CD14-positive monocyte (primary cell): ENCODE measurements around the gene ZBTB37. TPM values are rescaled to one million over a fixed set of nuclear protein-coding genes. Genes with fewer than 3 reads are reported as not detected.
"Not testable (repeated sequence)": the region's sequence is repeated elsewhere in the genome, so short reads cannot be mapped to it uniquely, and the experiment has no call there.

Source experiments
- DNase-seq, 3 donors: peaks; one replicate each; pipeline ENCODE4 v3.0.0-alpha.2; 2011 to 2022
- H2AFZ ChIP-seq: 2 replicates; pipeline ENCODE4 v1.6.0; 2012; ENCODE audit warnings: mild to moderate bottlenecking, low read depth, low read length, inconsistent platforms; ENCODE audit not compliant: insufficient read depth, poor library complexity, severe bottlenecking
- H3K27ac ChIP-seq, 2 donors: 1 replicate in 1 of 2; 2 replicates in 1 of 2; pipeline ENCODE4 v1.5.1; 2012 to 2013; ENCODE audit warnings: low read length in 2 of 2, control low read depth in 1 of 2, inconsistent platforms in 1 of 2, low read depth in 1 of 2, mild to moderate bottlenecking in 1 of 2
- H3K27me3 ChIP-seq, 2 donors: one replicate each; pipeline versions ENCODE4 v1.6.0 to v1.6.1; 2011 to 2013; ENCODE audit warnings: low read length in 2 of 2; ENCODE audit not compliant: control insufficient read depth in 2 of 2, insufficient read depth in 2 of 2
- H3K36me3 ChIP-seq, 2 donors: replicated peaks in 1 of 2; 1 replicate in 1 of 2; 2 replicates in 1 of 2; pipeline versions ENCODE4 v1.5.1 to v1.6.1; 2012 to 2013; ENCODE audit warnings: low read length in 2 of 2, control low read depth in 1 of 2, inconsistent platforms in 1 of 2, mild to moderate bottlenecking in 1 of 2; ENCODE audit not compliant: insufficient read depth in 2 of 2, control insufficient read depth in 1 of 2
- H3K4me1 ChIP-seq, 2 donors: 1 replicate in 1 of 2; 2 replicates in 1 of 2; pipeline versions ENCODE4 v1.5.1 to v1.6.1; 2012 to 2013; ENCODE audit warnings: low read length in 2 of 2, control low read depth in 1 of 2, inconsistent platforms in 1 of 2, mild to moderate bottlenecking in 1 of 2, moderate library complexity in 1 of 2; ENCODE audit not compliant: insufficient read depth in 2 of 2, control insufficient read depth in 1 of 2
- H3K4me2 ChIP-seq: replicated peaks from 2 replicates; pipeline ENCODE3; 2012; ENCODE audit warnings: low read length, moderate library complexity, mild to moderate bottlenecking; ENCODE audit not compliant: poor library complexity, severe bottlenecking; ENCODE audit errors: extremely low read depth
- H3K4me3 ChIP-seq, 3 experiments: fragments of 200-600 bp in 1 of 3; sonication (generic) in 1 of 3; replicated peaks in 1 of 3; 1 replicate in 2 of 3; 2 replicates in 1 of 3; pipeline ENCODE4 v1.5.1; 2011 to 2013; ENCODE audit warnings: low read length in 3 of 3, mild to moderate bottlenecking in 3 of 3, control low read depth in 2 of 3, low read depth in 2 of 3, inconsistent platforms in 1 of 3, moderate library complexity in 1 of 3
- H3K79me2 ChIP-seq: 2 replicates; pipeline ENCODE4 v1.6.0; 2012; ENCODE audit warnings: mild to moderate bottlenecking, control low read depth, inconsistent platforms, low read length, moderate library complexity; ENCODE audit not compliant: insufficient read depth
- H3K9ac ChIP-seq: 2 replicates; pipeline ENCODE4 v1.6.0; 2017; ENCODE audit warnings: low read length, mild to moderate bottlenecking; ENCODE audit not compliant: insufficient read depth, poor library complexity, severe bottlenecking
- H3K9me3 ChIP-seq, 2 donors: replicated peaks in 1 of 2; 1 replicate in 1 of 2; 2 replicates in 1 of 2; pipeline versions ENCODE4 v1.5.1 to v1.6.1; 2012 to 2013; ENCODE audit warnings: low read length in 2 of 2, control low read depth in 1 of 2; ENCODE audit not compliant: control insufficient read depth in 1 of 2, insufficient read depth in 1 of 2
- H4K20me1 ChIP-seq: 2 replicates; pipeline ENCODE4 v1.6.0; 2012; ENCODE audit warnings: mild to moderate bottlenecking, low read length, control low read depth, moderate library complexity; ENCODE audit not compliant: insufficient read depth
- H3K27ac Mint-ChIP-seq, 7 donors: one replicate each; pipeline ENCODE4 v1.8.0; 2020; ENCODE audit warnings: mild to moderate bottlenecking in 7 of 7, mixed read lengths in 7 of 7, moderate library complexity in 6 of 7, inconsistent platforms in 2 of 7
- H3K27me3 Mint-ChIP-seq, 3 donors: one replicate each; pipeline ENCODE4 v1.8.0; 2021 to 2022; ENCODE audit warnings: low read depth in 3 of 3, mild to moderate bottlenecking in 3 of 3, mixed read lengths in 3 of 3, moderate library complexity in 3 of 3, inconsistent platforms in 1 of 3
- H3K36me3 Mint-ChIP-seq, 2 donors: one replicate each; pipeline ENCODE4 v1.8.0; 2020; ENCODE audit warnings: mixed read lengths in 2 of 2, inconsistent platforms in 1 of 2, mild to moderate bottlenecking in 1 of 2
- H3K4me1 Mint-ChIP-seq: one replicate; pipeline ENCODE4 v1.8.0; 2020; ENCODE audit warnings: mild to moderate bottlenecking, mixed read lengths
- H3K4me3 Mint-ChIP-seq, 2 donors: one replicate each; pipeline ENCODE4 v1.8.0; 2020; ENCODE audit warnings: mild to moderate bottlenecking in 2 of 2, mixed read lengths in 2 of 2, moderate library complexity in 1 of 2
- H3K9me3 Mint-ChIP-seq, 7 donors: one replicate each; pipeline ENCODE4 v1.8.0; 2020 to 2022; ENCODE audit warnings: mixed read lengths in 7 of 7, mild to moderate bottlenecking in 6 of 7, moderate library complexity in 6 of 7, inconsistent platforms in 2 of 7
- CTCF ChIP-seq: fragments of 200-600 bp; IDR thresholded peaks from one replicate; pipeline ENCODE4 v1.8.0; 2022; ENCODE audit warnings: antibody characterized with exemption, mild to moderate bottlenecking
- whole genome bisulfite sequencing: methylation state at CpG from one replicate; pipeline ENCODE4 v1.1.5; 2013; ENCODE audit warnings: missing lambda C conversion rate; ENCODE audit not compliant: insufficient coverage; 5-methylcytosine and 5-hydroxymethylcytosine counted together
- intact Hi-C, 2 donors: fragments of 100-400 bp; cut with micrococcal nuclease; formaldehyde crosslinking; loops; one replicate each; pipeline versions ENCODE4 v1.15.0 to v1.15.1; 2023
- polyA plus RNA-seq, 3 donors: library from polyadenylated mRNA; depleted of rRNA in 1 of 3; unstranded in 2 of 3; stranded (reverse) in 1 of 3; fragments of 300-500 nt in 2 of 3; fragments of >200 nt in 1 of 3; fragmentation: Illumina TruSeq in 2 of 3; gene quantifications; 1 replicate in 2 of 3; 2 replicates in 1 of 3; pipeline ENCODE4 v1.2.3, GENCODE V29; 2012 to 2021

Gene ZBTB37
- polyA plus RNA-seq, 3 donors: 0.87 to 4.1 (median 0.91) TPM

- Histone ChIP-seq H4K20me1 (no peaks in the 10 kb centered on the region), H3K9ac (no peak overlapping the region), H2AFZ (no peak overlapping the region), H3K4me1 (no peaks in the 10 kb centered on the region), H3K27ac (no peak overlapping the region), H3K36me3 (peaks cover 55 to 82% of the 10 kb centered on the region in 2 donors), H3K79me2 (no peaks in the 10 kb centered on the region), H3K4me3 (no peak overlapping the region), H3K9me3 (no peaks in the 10 kb centered on the region), H3K4me2 (no peak overlapping the region), H3K27me3 (no peaks in the 10 kb centered on the region)
- no peak for DNase-seq
- H3K36me3 Mint-ChIP-seq: peaks cover 53 to 80% of the 10 kb centered on the region in 2 donors
- H3K9me3 Mint-ChIP-seq: no peaks in the 10 kb centered on the region
- TF ChIP-seq CTCF: no peak
- H3K4me3 Mint-ChIP-seq: no peak overlapping the region
- WGBS: no CpG with 5 or more reads among the region's 2 CpGs
- no peaks in the 10 kb centered on the region for H3K4me1 Mint-ChIP-seq
- H3K27me3 Mint-ChIP-seq: no peaks in the 10 kb centered on the region
- intact Hi-C loops: no loop called here
- no peak overlapping the region for H3K27ac Mint-ChIP-seq
Measured at GRCh38 chr1:173856903-173857302, 11.3 kb upstream of the ZBTB37 start.

DNA sequence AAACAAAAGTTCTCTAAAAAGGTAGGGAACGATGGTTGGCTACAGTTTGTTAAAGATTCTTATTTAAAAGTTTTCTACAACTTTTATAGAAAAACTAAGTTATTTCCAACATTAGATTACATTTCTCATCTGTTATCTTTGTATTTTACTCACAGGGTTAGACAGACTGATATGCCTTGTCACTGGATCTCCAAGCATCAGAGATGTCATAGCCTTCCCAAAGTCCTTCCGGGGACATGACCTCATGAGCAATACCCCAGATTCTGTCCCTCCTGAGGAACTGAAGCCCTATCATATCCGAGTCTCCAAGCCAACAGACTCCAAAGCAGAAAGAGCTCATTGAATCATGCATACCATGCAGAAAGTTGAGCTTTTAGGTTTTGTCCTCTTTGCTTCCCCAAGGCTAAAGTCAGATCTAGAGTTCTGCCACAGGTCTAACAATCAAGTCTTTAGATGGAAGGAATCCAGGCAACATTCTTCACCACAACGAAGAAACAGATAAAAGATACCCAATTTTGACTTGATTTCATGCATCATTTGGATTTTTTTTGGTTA, 10.7 kb upstream of the ZBTB37 start:
- Histone ChIP-seq H3K79me2 (no peaks in the 10 kb centered on the region), H3K27me3 (no peaks in the 10 kb centered on the region), H2AFZ (no peak overlapping the region), H3K9me3 (no peaks in the 10 kb centered on the region), H3K4me3 (no peak overlapping the region), H3K36me3 (peaks cover 56 to 82% of the 10 kb centered on the region in 2 donors), H3K9ac (no peak overlapping the region), H3K4me2 (no peak overlapping the region), H3K27ac (no peak overlapping the region), H4K20me1 (no peaks in the 10 kb centered on the region), H3K4me1 (no peaks in the 10 kb centered on the region)
- Mint-ChIP-seq H3K9me3 (no peaks in the 10 kb centered on the region), H3K27ac (peak overlapping the region in 1 of 7 donors; percentile 3), H3K36me3 (peaks cover 52 to 82% of the 10 kb centered on the region in 2 donors), H3K27me3 (no peaks in the 10 kb centered on the region), H3K4me1 (no peaks in the 10 kb centered on the region), H3K4me3 (no peak overlapping the region)
- intact Hi-C loops: no loop called here
- no peak for TF ChIP-seq CTCF
- no peak for DNase-seq
- WGBS: 93% methylated on average over 2 of the region's 4 CpGs

DNA sequence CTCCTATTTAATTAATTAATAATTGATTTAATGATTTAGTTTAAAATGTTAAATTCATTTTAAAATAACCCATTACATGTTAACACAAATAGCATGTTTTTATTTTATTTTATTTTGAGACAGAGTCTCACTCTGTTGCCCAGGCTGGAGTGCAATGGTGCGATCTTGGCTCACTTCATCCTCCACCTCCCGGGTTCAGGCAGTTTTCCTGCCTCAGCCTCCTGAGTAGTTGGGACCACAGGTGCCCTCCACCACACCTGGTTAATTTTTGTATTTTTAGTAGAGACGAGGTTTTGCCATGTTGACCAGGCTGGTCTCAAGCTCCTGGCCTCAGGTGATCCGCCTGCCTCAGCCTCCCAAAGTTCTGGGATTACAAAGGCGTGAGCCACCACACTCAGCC, 8.6 kb upstream of the ZBTB37 start:
- intact Hi-C loops, H2AFZ ChIP-seq, H3K4me3 ChIP-seq, H3K27ac ChIP-seq, H3K79me2 ChIP-seq, H3K9me3 Mint-ChIP-seq, H3K9ac ChIP-seq, H3K4me1 Mint-ChIP-seq, H3K9me3 ChIP-seq, DNase-seq, H3K4me3 Mint-ChIP-seq, H3K4me2 ChIP-seq, H3K27me3 ChIP-seq, H3K27me3 Mint-ChIP-seq, H3K4me1 ChIP-seq: not testable (repeated sequence)
- H3K36me3 ChIP-seq: peaks cover 58 to 82% of the 10 kb centered on the region in 2 donors
- peak overlapping the region in 1 of 7 donors; percentile 25 for H3K27ac Mint-ChIP-seq
- H3K36me3 Mint-ChIP-seq: peaks cover 56 to 83% of the 10 kb centered on the region in 2 donors
- 100% methylated on average over 2 of the region's 5 CpGs for WGBS
- peaks cover 14% of the 10 kb centered on the region for H4K20me1 ChIP-seq
